ENCODE results near the gene PIWIL1. TPM values are rescaled to one million over a fixed set of nuclear protein-coding genes. Genes with fewer than 3 reads are reported as not detected.

The PIWIL1 gene
- total RNA-seq, 1 experiment from 2014 or later: not detected

DNA sequence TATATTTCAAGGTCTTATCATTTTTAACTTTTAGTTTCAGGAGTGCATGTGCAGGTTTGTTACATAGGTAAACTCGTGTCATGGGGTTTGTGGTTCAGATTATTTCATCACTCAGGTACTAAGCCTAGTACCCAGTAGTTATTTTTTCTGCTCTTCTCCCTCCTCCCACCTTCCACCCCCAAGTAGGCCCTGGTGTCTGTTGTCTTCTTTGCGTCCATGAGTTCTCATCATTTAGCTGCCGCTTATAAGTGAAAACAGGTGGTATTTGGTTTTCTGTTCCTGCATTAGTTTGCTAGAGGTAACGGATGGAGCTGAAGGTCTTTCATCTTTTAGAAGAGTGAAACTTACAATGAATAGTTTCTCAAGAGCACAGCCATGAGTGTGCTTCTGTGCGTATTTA is 24.4 kb downstream of the PIWIL1 start:
- BruUV-seq (replicated peaks): no TSS peak

DNA sequence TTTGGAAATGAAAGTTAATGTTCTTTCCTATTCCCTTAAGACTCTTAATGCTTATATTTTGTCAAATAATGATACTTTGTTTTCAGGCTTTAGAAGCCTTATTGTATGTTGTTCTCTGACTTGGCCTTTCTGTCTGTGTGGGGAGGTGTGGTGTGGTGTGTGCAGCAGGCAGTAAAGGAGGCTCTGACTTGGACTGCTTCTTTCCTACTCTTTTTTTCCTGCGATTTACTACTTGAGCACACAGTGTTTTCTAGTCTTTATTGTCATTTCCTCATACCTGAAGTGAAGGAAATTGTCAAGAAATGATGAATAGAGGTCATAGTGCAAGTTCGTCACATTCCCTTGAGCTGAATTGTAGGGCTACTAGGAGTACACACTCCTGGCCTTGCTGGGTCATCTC is 26.9 kb downstream of the PIWIL1 start:
- Histone ChIP-seq H3K79me2 (ENCODE audit: low read length) (no peaks in the 10 kb centered on the region), H3K27me3 (ENCODE audit: low read length) (no peaks in the 10 kb centered on the region), H4K20me1 (ENCODE audit: low read length) (no peaks in the 10 kb centered on the region), H3K4me3 (ENCODE audit: low read length) (no peak overlapping the region), H3K9me3 (ENCODE audit: low read length) (no peaks in the 10 kb centered on the region), H3F3A (ENCODE audit: low read length, unreplicated experiment) (no peaks in the 10 kb centered on the region), H3K4me1 (ENCODE audit: insufficient read depth, low read length) (no peaks in the 10 kb centered on the region), H3K9me2 (replicated peaks; ENCODE audit: low read length) (no peaks in the 10 kb centered on the region), H3K9ac (ENCODE audit: low read length) (no peak overlapping the region), H3K27ac (ENCODE audit: low read length) (no peak overlapping the region), H3K4me2 (ENCODE audit: low read length) (no peak overlapping the region), H3K36me3 (ENCODE audit: low read depth, low read length) (no peaks in the 10 kb centered on the region), H2AFZ (ENCODE audit: low read length) (no peak overlapping the region)
- no TSS peak for BruUV-seq (replicated peaks)
- ChIA-PET POLR2A (ENCODE audit: unreplicated experiment) (no interaction called here), CTCF (no interaction called here)
- DNase-seq: no peak
- TF ChIP-seq, protein P1, sequence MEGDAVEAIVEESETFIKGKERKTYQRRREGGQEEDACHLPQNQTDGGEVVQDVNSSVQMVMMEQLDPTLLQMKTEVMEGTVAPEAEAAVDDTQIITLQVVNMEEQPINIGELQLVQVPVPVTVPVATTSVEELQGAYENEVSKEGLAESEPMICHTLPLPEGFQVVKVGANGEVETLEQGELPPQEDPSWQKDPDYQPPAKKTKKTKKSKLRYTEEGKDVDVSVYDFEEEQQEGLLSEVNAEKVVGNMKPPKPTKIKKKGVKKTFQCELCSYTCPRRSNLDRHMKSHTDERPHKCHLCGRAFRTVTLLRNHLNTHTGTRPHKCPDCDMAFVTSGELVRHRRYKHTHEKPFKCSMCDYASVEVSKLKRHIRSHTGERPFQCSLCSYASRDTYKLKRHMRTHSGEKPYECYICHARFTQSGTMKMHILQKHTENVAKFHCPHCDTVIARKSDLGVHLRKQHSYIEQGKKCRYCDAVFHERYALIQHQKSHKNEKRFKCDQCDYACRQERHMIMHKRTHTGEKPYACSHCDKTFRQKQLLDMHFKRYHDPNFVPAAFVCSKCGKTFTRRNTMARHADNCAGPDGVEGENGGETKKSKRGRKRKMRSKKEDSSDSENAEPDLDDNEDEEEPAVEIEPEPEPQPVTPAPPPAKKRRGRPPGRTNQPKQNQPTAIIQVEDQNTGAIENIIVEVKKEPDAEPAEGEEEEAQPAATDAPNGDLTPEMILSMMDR (conservative IDR thresholded peaks at IDR 0.05; ENCODE audit: low read depth, low read length): no peak
- TF ChIP-seq EZH2phosphoT487 (IDR thresholded peaks at IDR 0.05; ENCODE audit: borderline replicate concordance, low read length): no peak
- no peak for TF ChIP-seq EZH2 (IDR thresholded peaks at IDR 0.05; ENCODE audit: low read length, unreplicated experiment)
- intact Hi-C loops (cut with micrococcal nuclease): no loop called here
- no peak for ATAC-seq

More for the DNA sequence above, 24.4 kb downstream of the PIWIL1 start:
- CTCF ChIA-PET: no interaction called here
- Histone ChIP-seq H2AFZ (ENCODE audit: low read length) (no peak overlapping the region), H3K9ac (ENCODE audit: low read length) (no peak overlapping the region), H3K4me2 (ENCODE audit: low read length) (no peak overlapping the region), H3K9me3 (ENCODE audit: low read length) (no peaks in the 10 kb centered on the region), H3K79me2 (ENCODE audit: low read length) (no peaks in the 10 kb centered on the region), H3K27me3 (ENCODE audit: low read length) (no peaks in the 10 kb centered on the region), H3K9me2 (replicated peaks; ENCODE audit: low read length) (no peaks in the 10 kb centered on the region), H3K36me3 (ENCODE audit: low read depth, low read length) (no peaks in the 10 kb centered on the region), H4K20me1 (ENCODE audit: low read length) (no peaks in the 10 kb centered on the region), H3K4me3 (ENCODE audit: low read length) (no peak overlapping the region), H3F3A (ENCODE audit: low read length, unreplicated experiment) (no peaks in the 10 kb centered on the region), H3K4me1 (ENCODE audit: insufficient read depth, low read length) (no peaks in the 10 kb centered on the region), H3K27ac (ENCODE audit: low read length) (no peak overlapping the region)
- intact Hi-C loops (cut with micrococcal nuclease): no loop called here
- no peak for ATAC-seq
- TF ChIP-seq EZH2 (IDR thresholded peaks at IDR 0.05; ENCODE audit: low read length, unreplicated experiment) (no peak), EZH2phosphoT487 (IDR thresholded peaks at IDR 0.05; ENCODE audit: borderline replicate concordance, low read length) (no peak)
- TF ChIP-seq, protein P1 (conservative IDR thresholded peaks at IDR 0.05; ENCODE audit: low read depth, low read length): no peak
- POLR2A ChIA-PET (ENCODE audit: unreplicated experiment): no interaction called here
- no peak for DNase-seq

GRCh38 chr12:130366159-130366558 is 28.5 kb downstream of the PIWIL1 start:
- no peak for ATAC-seq
- no TSS peak for BruUV-seq (replicated peaks)
- H3K9ac ChIP-seq (ENCODE audit: low read length): no peak overlapping the region
- H3K79me2 ChIP-seq (ENCODE audit: low read length): no peaks in the 10 kb centered on the region
- no peak overlapping the region for H2AFZ ChIP-seq (ENCODE audit: low read length)
- H3K27me3 ChIP-seq (ENCODE audit: low read length): no peaks in the 10 kb centered on the region
- TF ChIP-seq, protein P1 (conservative IDR thresholded peaks at IDR 0.05; ENCODE audit: low read depth, low read length): no peak
- TF ChIP-seq EZH2phosphoT487 (IDR thresholded peaks at IDR 0.05; ENCODE audit: borderline replicate concordance, low read length) (no peak), EZH2 (IDR thresholded peaks at IDR 0.05; ENCODE audit: low read length, unreplicated experiment) (no peak)
- H4K20me1 ChIP-seq (ENCODE audit: low read length): no peaks in the 10 kb centered on the region
- H3K4me3 ChIP-seq (ENCODE audit: low read length): no peak overlapping the region
- no peak for DNase-seq
- ChIA-PET POLR2A (ENCODE audit: unreplicated experiment) (no interaction called here), CTCF (no interaction called here)
- H3K27ac ChIP-seq (ENCODE audit: low read length): no peak overlapping the region
- no peaks in the 10 kb centered on the region for H3K9me2 ChIP-seq (replicated peaks; ENCODE audit: low read length)
- H3K9me3 ChIP-seq (ENCODE audit: low read length): no peaks in the 10 kb centered on the region
- H3F3A ChIP-seq (ENCODE audit: low read length, unreplicated experiment): no peaks in the 10 kb centered on the region
- intact Hi-C loops (cut with micrococcal nuclease): no loop called here
- no peaks in the 10 kb centered on the region for H3K36me3 ChIP-seq (ENCODE audit: low read depth, low read length)
- H3K4me1 ChIP-seq (ENCODE audit: insufficient read depth, low read length): no peaks in the 10 kb centered on the region
- H3K4me2 ChIP-seq (ENCODE audit: low read length): no peak overlapping the region

Measured in PC-3 (cell line).